Astrocyte of the spinal cord (primary cell): ENCODE results near the gene AURKAIP1.

Source experiments
- DNase-seq: peaks from one replicate; pipeline ENCODE4 v3.0.0; 2011; ENCODE audit warnings: low read depth, low spot score
- H3K4me3 ChIP-seq: 2 replicates; pipeline ENCODE4 v1.5.1; 2011; ENCODE audit warnings: low read depth, mild to moderate bottlenecking, low read length, moderate library complexity
- CTCF ChIP-seq: IDR thresholded peaks from 2 replicates; pipeline ENCODE4 v1.5.1; 2012; ENCODE audit warnings: low read depth, mild to moderate bottlenecking, low read length, inconsistent platforms
- in situ Hi-C: cut with HindIII; loops from 2 replicates; pipeline ENCODE4 v1.10.0; 2017; ENCODE audit warnings: low sequenced_read_pairs

Gene AURKAIP1

GRCh38 chr1:1340185-1340584 lies 34.8 kb downstream of the AURKAIP1 start:
- in situ Hi-C loops, result no loop called here
- no peak for TF ChIP-seq CTCF
- H3K4me3 ChIP-seq, result no peak overlapping the region
- DNase-seq, result no peak

GRCh38 chr1:1338278-1338677 lies 36.7 kb downstream of the AURKAIP1 start:
- TF ChIP-seq CTCF, result no peak
- in situ Hi-C loops, result no loop called here
- no peak for DNase-seq
- no peak overlapping the region for H3K4me3 ChIP-seq

GRCh38 chr1:1337793-1338147 lies 37.2 kb downstream of the AURKAIP1 start:
- H3K4me3 ChIP-seq, result no peak overlapping the region
- DNase-seq, result no peak
- no peak for TF ChIP-seq CTCF
- in situ Hi-C loops, result no loop called here

- TF ChIP-seq CTCF, result no peak
- DNase-seq, result no peak
- in situ Hi-C loops, result no loop called here
- H3K4me3 ChIP-seq, result no peak overlapping the region
Measured at GRCh38 chr1:1336931-1337792, 37.8 kb downstream of the AURKAIP1 start.

- TF ChIP-seq CTCF, result no peak
- in situ Hi-C loops, result no loop called here
- no peak for DNase-seq
- H3K4me3 ChIP-seq, result no peak overlapping the region
Measured at GRCh38 chr1:1336446-1336845, 38.6 kb downstream of the AURKAIP1 start.

- in situ Hi-C loops, result no loop called here
- TF ChIP-seq CTCF, result no peak
- no peak overlapping the region for H3K4me3 ChIP-seq
- no peak for DNase-seq
Measured at GRCh38 chr1:1335792-1336248, 39.2 kb downstream of the AURKAIP1 start.
